Activated CD4-positive, alpha-beta T cell treated with anti-CD3 and anti-CD28 coated beads, Interleukin-2, amount 50 U/mL, for 16 hours (primary cell): Measurements from ENCODE around the gene PVALB.
"Not testable (repeated sequence)": the region's sequence is repeated elsewhere in the genome, so short reads cannot be mapped to it uniquely, and the experiment has no call there.

ENCODE experiments used
- DNase-seq: peaks from one replicate; pipeline ENCODE4 v3.0.0-alpha.2; 2020

PVALB gene

GRCh38 chr22:36754881-36755280 is 62.0 kb downstream of the PVALB start:
- not testable (repeated sequence) for DNase-seq

GRCh38 chr22:36753916-36754315 is 62.9 kb downstream of the PVALB start:
- DNase-seq, result no peak

GRCh38 chr22:36753120-36753802 is 63.6 kb downstream of the PVALB start:
- DNase-seq, result no peak
